ENCODE data around the gene KCNJ12.
"Not testable (repeated sequence)": the region's sequence is repeated elsewhere in the genome, so short reads cannot be mapped to it uniquely, and the experiment has no call there.

Gene KCNJ12

GRCh38 chr17:21376081-21376758, at the start of gene KCNJ12:
KCNJ12 (plus strand) TSS chr17:21376357; CDS start chr17:21415343, 38,986 bp downstream.
- DNase-seq = no peak

GRCh38 chr17:21327921-21328320, 48.2 kb upstream of the KCNJ12 start:
- not testable (repeated sequence) for DNase-seq

GRCh38 chr17:21328778-21329177, 47.4 kb upstream of the KCNJ12 start:
- not testable (repeated sequence) for DNase-seq

- no peak for DNase-seq
Observed at GRCh38 chr17:21330436-21331160, 45.6 kb upstream of the KCNJ12 start.

- DNase-seq = not testable (repeated sequence)
Observed at GRCh38 chr17:21336541-21337294, 39.4 kb upstream of the KCNJ12 start.

- DNase-seq = not testable (repeated sequence)
Observed at GRCh38 chr17:21337981-21338625, 38.1 kb upstream of the KCNJ12 start.

- DNase-seq = no peak
Observed at GRCh38 chr17:21339011-21339410, 37.1 kb upstream of the KCNJ12 start.

GRCh38 chr17:21339571-21339970, 36.6 kb upstream of the KCNJ12 start:
- not testable (repeated sequence) for DNase-seq

GRCh38 chr17:21340407-21340806, 35.8 kb upstream of the KCNJ12 start:
- DNase-seq = not testable (repeated sequence)

GRCh38 chr17:21341279-21341678, 34.9 kb upstream of the KCNJ12 start:
- DNase-seq = not testable (repeated sequence)

GRCh38 chr17:21341925-21342540, 34.1 kb upstream of the KCNJ12 start:
- not testable (repeated sequence) for DNase-seq

- DNase-seq = not testable (repeated sequence)
Observed at GRCh38 chr17:21343061-21343949, 32.9 kb upstream of the KCNJ12 start.

GRCh38 chr17:21344801-21345200, 31.4 kb upstream of the KCNJ12 start:
- not testable (repeated sequence) for DNase-seq

- no peak for DNase-seq
Observed at GRCh38 chr17:21345236-21345635, 30.9 kb upstream of the KCNJ12 start.

GRCh38 chr17:21346107-21346506, 30.1 kb upstream of the KCNJ12 start:
- not testable (repeated sequence) for DNase-seq

- not testable (repeated sequence) for DNase-seq
Observed at GRCh38 chr17:21346651-21347250, 29.4 kb upstream of the KCNJ12 start.

- not testable (repeated sequence) for DNase-seq
Observed at GRCh38 chr17:21347660-21348059, 28.5 kb upstream of the KCNJ12 start.

- DNase-seq = not testable (repeated sequence)
Observed at GRCh38 chr17:21348081-21348925, 27.9 kb upstream of the KCNJ12 start.

- not testable (repeated sequence) for DNase-seq
Observed at GRCh38 chr17:21348926-21349261, 27.3 kb upstream of the KCNJ12 start.

Data from CD4-positive, alpha-beta T cell treated with Interleukin-21 for 1 hour (primary cell).